ENCODE data around the gene TOM1L2.

Gene TOM1L2

GRCh38 chr17:17931159-17931558 lies 41.0 kb downstream of the TOM1L2 start:
- Histone ChIP-seq H3K4me1 (ENCODE audit: control insufficient read depth in 1 of 2, insufficient read depth in 1 of 2, low read depth in 1 of 2, low read length in 1 of 2) (peaks cover 0 to 13% of the 10 kb centered on the region in 2 experiments), H3K27ac (no peak overlapping the region), H3K27me3 (no peaks in the 10 kb centered on the region), H3K36me3 (no peaks in the 10 kb centered on the region), H3K4me3 (ENCODE audit: low read depth in 1 of 2, low read length in 1 of 2) (no peak overlapping the region), H3K9me3 (no peaks in the 10 kb centered on the region)
- TF ChIP-seq CTCF (IDR thresholded peaks at IDR 0.05) = no peak

- H3K27me3 ChIP-seq = no peaks in the 10 kb centered on the region
- no peaks in the 10 kb centered on the region for H3K36me3 ChIP-seq
- peaks cover 0 to 9% of the 10 kb centered on the region in 2 experiments for H3K4me1 ChIP-seq (ENCODE audit: control insufficient read depth in 1 of 2, insufficient read depth in 1 of 2, low read depth in 1 of 2, low read length in 1 of 2)
- no peak overlapping the region for H3K27ac ChIP-seq
- no peak for TF ChIP-seq CTCF (IDR thresholded peaks at IDR 0.05)
- no peaks in the 10 kb centered on the region for H3K9me3 ChIP-seq
- no peak overlapping the region for H3K4me3 ChIP-seq (ENCODE audit: low read depth in 1 of 2, low read length in 1 of 2)
These were observed 41.5 kb downstream of the TOM1L2 start for GRCh38 chr17:17930674-17931073.

- Histone ChIP-seq H3K4me3 (ENCODE audit: low read depth in 1 of 2, low read length in 1 of 2) (no peak overlapping the region), H3K9me3 (no peaks in the 10 kb centered on the region), H3K27ac (no peak overlapping the region), H3K4me1 (ENCODE audit: control insufficient read depth in 1 of 2, insufficient read depth in 1 of 2, low read depth in 1 of 2, low read length in 1 of 2) (peaks cover 0 to 3% of the 10 kb centered on the region in 2 experiments), H3K36me3 (no peaks in the 10 kb centered on the region), H3K27me3 (no peaks in the 10 kb centered on the region)
- no peak for TF ChIP-seq CTCF (IDR thresholded peaks at IDR 0.05)
These were observed 42.4 kb downstream of the TOM1L2 start for GRCh38 chr17:17929655-17930380.

- no peaks in the 10 kb centered on the region for H3K27me3 ChIP-seq
- H3K4me1 ChIP-seq (ENCODE audit: control insufficient read depth in 1 of 2, insufficient read depth in 1 of 2, low read depth in 1 of 2, low read length in 1 of 2) = peaks cover 0 to 6% of the 10 kb centered on the region in 2 experiments
- H3K4me3 ChIP-seq (ENCODE audit: low read depth in 1 of 2, low read length in 1 of 2) = no peak overlapping the region
- H3K9me3 ChIP-seq = no peaks in the 10 kb centered on the region
- no peak for TF ChIP-seq CTCF (IDR thresholded peaks at IDR 0.05)
- H3K36me3 ChIP-seq = no peaks in the 10 kb centered on the region
- H3K27ac ChIP-seq = no peak overlapping the region
These were observed 43.6 kb downstream of the TOM1L2 start for GRCh38 chr17:17928398-17929287.

- no peaks in the 10 kb centered on the region for H3K9me3 ChIP-seq
- H3K36me3 ChIP-seq = no peaks in the 10 kb centered on the region
- peaks cover 0 to 6% of the 10 kb centered on the region in 2 experiments for H3K4me1 ChIP-seq (ENCODE audit: control insufficient read depth in 1 of 2, insufficient read depth in 1 of 2, low read depth in 1 of 2, low read length in 1 of 2)
- no peak overlapping the region for H3K27ac ChIP-seq
- no peak for TF ChIP-seq CTCF (IDR thresholded peaks at IDR 0.05)
- no peak overlapping the region for H3K4me3 ChIP-seq (ENCODE audit: low read depth in 1 of 2, low read length in 1 of 2)
- H3K27me3 ChIP-seq = no peaks in the 10 kb centered on the region
These were observed 45.3 kb downstream of the TOM1L2 start for GRCh38 chr17:17926840-17927449.
